Coronary artery (tissue), 2 donors: ENCODE data around the gene VWDE.

ENCODE experiments used
- DNase-seq: peaks from one replicate; pipeline ENCODE4 v3.0.0-alpha.2; 2017; ENCODE audit warnings: low spot score
- H3K27ac ChIP-seq, 2 donors: fragments of 200-600 bp; sonication (generic); one replicate each; pipeline ENCODE4 v1.5.1; 2016 to 2019
- H3K4me3 ChIP-seq: fragments of 200-600 bp; sonication (generic); 2 replicates; pipeline ENCODE4 v1.5.1; 2016; ENCODE audit warnings: mild to moderate bottlenecking, moderate library complexity
- CTCF ChIP-seq: fragments of 200-600 bp; sonication (generic); IDR thresholded peaks from one replicate; pipeline ENCODE4 v1.5.1; 2019; ENCODE audit warnings: antibody characterized with exemption

Gene VWDE

GRCh38 chr7:12303495-12303894, 100.2 kb downstream of the VWDE start:
- no peak for TF ChIP-seq CTCF
- no peak overlapping the region for H3K27ac ChIP-seq
- no peak overlapping the region for H3K4me3 ChIP-seq
- DNase-seq = no peak

GRCh38 chr7:12303062-12303461, 100.6 kb downstream of the VWDE start:
- DNase-seq = no peak
- Histone ChIP-seq H3K27ac (no peak overlapping the region), H3K4me3 (no peak overlapping the region)
- TF ChIP-seq CTCF = no peak

- H3K4me3 ChIP-seq = no peak overlapping the region
- H3K27ac ChIP-seq = no peak overlapping the region
- no peak for TF ChIP-seq CTCF
- no peak for DNase-seq
Observed at GRCh38 chr7:12300415-12300814, 103.2 kb downstream of the VWDE start.

- no peak for TF ChIP-seq CTCF
- Histone ChIP-seq H3K27ac (no peak overlapping the region), H3K4me3 (no peak overlapping the region)
- no peak for DNase-seq
Observed at GRCh38 chr7:12299367-12299766, 104.3 kb downstream of the VWDE start.

- no peak for TF ChIP-seq CTCF
- DNase-seq = no peak
- Histone ChIP-seq H3K27ac (no peak overlapping the region), H3K4me3 (no peak overlapping the region)
Observed at GRCh38 chr7:12297283-12298108, 106.2 kb downstream of the VWDE start.

GRCh38 chr7:12296051-12296570, 107.6 kb downstream of the VWDE start:
- no peak for DNase-seq
- Histone ChIP-seq H3K4me3 (no peak overlapping the region), H3K27ac (no peak overlapping the region)
- TF ChIP-seq CTCF = no peak

GRCh38 chr7:12294701-12295100, 109.0 kb downstream of the VWDE start:
- Histone ChIP-seq H3K27ac (no peak overlapping the region), H3K4me3 (no peak overlapping the region)
- no peak for TF ChIP-seq CTCF
- no peak for DNase-seq
